Central memory CD8-positive, alpha-beta T cell (primary cell): Measurements from ENCODE around the gene PILRB.

Experiments
- ATAC-seq: fragments of 150-1000 bp; cut with Tn5 transposase; replicated peaks from 2 replicates; pipeline ENCODE4 v1.10.0; 2022; ENCODE audit warnings: mild to moderate bottlenecking, moderate FRiP score, moderate number of reproducible peaks; ENCODE audit not compliant: poor library complexity, severe bottlenecking; ENCODE audit errors: extremely low read depth
- DNase-seq, 2 donors: peaks; one replicate each; pipeline ENCODE4 v3.0.0; 2021; ENCODE audit warnings: low spot score in 2 of 2
- H3K27ac Mint-ChIP-seq: one replicate; pipeline ENCODE4 v1.8.0; 2022; ENCODE audit warnings: low read depth, mild to moderate bottlenecking, moderate library complexity, mixed read lengths
- H3K27me3 Mint-ChIP-seq: one replicate; pipeline ENCODE4 v1.8.0; 2022; ENCODE audit warnings: mixed read lengths
- H3K36me3 Mint-ChIP-seq: one replicate; pipeline ENCODE4 v1.8.0; 2022; ENCODE audit warnings: mild to moderate bottlenecking, moderate library complexity, mixed read lengths; ENCODE audit not compliant: insufficient read depth
- H3K4me1 Mint-ChIP-seq: one replicate; pipeline ENCODE4 v1.8.0; 2022; ENCODE audit warnings: mixed read lengths
- H3K4me3 Mint-ChIP-seq: one replicate; pipeline ENCODE4 v1.8.0; 2022; ENCODE audit warnings: mild to moderate bottlenecking, moderate library complexity, mixed read lengths
- H3K9me3 Mint-ChIP-seq: one replicate; pipeline ENCODE4 v1.8.0; 2022; ENCODE audit warnings: mixed read lengths

The PILRB gene

GRCh38 chr7:100407285-100408180, 49.6 kb downstream of the PILRB start:
- H3K27me3 Mint-ChIP-seq = no peaks in the 10 kb centered on the region
- ATAC-seq = peak; percentile 86
- no peaks in the 10 kb centered on the region for H3K9me3 Mint-ChIP-seq
- peak in 1 of 2 donors; percentile 44 for DNase-seq
- no peaks in the 10 kb centered on the region for H3K36me3 Mint-ChIP-seq
- H3K4me3 Mint-ChIP-seq = no peak overlapping the region
- H3K4me1 Mint-ChIP-seq = no peaks in the 10 kb centered on the region
- no peak overlapping the region for H3K27ac Mint-ChIP-seq

DNA sequence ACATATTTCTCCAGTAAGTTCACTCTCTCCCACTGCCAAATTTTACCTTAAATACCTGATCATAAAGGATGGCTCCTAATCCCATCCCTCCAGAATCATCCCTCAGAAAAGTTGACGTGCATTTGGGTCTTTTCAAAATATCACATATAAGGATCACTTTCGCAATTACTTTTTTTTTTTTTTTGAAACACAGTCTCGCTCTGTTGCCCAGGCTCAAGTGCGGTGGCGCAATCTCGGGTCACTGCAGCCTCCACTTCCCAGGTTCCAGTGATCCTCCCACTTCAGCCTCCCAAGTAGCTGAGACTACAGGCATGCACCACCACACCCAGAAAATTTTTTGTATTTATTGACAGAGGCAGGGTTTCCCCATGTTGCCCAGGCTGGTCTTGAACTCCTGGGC, 53.2 kb downstream of the PILRB start:
- Mint-ChIP-seq H3K4me1 (no peaks in the 10 kb centered on the region), H3K36me3 (no peaks in the 10 kb centered on the region), H3K4me3 (no peak overlapping the region), H3K9me3 (no peaks in the 10 kb centered on the region), H3K27me3 (no peaks in the 10 kb centered on the region), H3K27ac (no peak overlapping the region)
- no peak for DNase-seq
- no peak for ATAC-seq

DNA sequence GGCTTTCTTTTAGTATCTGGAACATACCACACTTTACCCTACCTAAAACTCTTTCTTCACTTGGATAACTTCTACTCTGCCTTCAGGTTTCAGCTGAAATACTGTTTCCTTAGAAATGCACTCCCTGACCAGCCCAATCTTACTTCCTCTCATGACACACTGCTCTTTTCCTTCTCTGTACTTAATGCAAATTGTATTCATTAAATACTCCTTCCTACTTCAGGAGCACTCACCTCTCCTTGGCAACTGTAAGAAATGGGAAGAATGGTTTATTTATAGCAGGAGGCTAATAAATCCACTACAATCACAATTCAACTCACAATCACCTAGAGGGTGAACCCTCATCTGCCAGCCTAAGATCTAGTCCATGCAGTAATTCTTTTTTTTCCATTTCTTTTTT, 55.4 kb downstream of the PILRB start:
- no peaks in the 10 kb centered on the region for H3K36me3 Mint-ChIP-seq
- no peak for DNase-seq
- H3K27ac Mint-ChIP-seq = no peak overlapping the region

DNA sequence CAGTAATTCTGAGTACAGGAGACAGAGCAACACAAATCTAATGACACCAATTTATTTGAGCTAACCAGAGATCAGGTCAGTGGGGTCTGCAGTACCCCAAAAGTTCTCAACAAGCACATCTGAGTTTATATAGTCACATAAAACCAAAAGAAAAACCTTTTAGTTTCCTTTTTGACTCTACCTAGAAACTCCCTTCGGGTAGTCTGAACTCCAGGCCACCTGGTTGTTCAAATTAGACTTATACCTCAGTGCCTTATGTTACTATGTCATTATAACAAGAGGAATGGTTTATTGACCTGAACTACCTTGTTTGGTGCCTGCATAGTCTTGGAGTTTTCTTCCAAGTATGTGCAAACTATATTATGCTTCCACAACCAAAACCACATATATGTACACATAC, 56.0 kb downstream of the PILRB start:
- H3K27me3 Mint-ChIP-seq = no peaks in the 10 kb centered on the region
- DNase-seq = no peak
- no peaks in the 10 kb centered on the region for H3K4me1 Mint-ChIP-seq
- H3K27ac Mint-ChIP-seq = no peak overlapping the region
- H3K9me3 Mint-ChIP-seq = no peaks in the 10 kb centered on the region
- no peak overlapping the region for H3K4me3 Mint-ChIP-seq
- H3K36me3 Mint-ChIP-seq = no peaks in the 10 kb centered on the region
- ATAC-seq = no peak

More for the DNA sequence above, 55.4 kb downstream of the PILRB start:
- Mint-ChIP-seq H3K9me3 (no peaks in the 10 kb centered on the region), H3K27me3 (no peaks in the 10 kb centered on the region), H3K4me1 (no peaks in the 10 kb centered on the region), H3K4me3 (no peak overlapping the region)
- ATAC-seq = no peak

GRCh38 chr7:100415448-100415847, 57.5 kb downstream of the PILRB start:
- DNase-seq = no peak
- no peak for ATAC-seq
- H3K36me3 Mint-ChIP-seq = peaks cover 2% of the 10 kb centered on the region
- no peak overlapping the region for H3K4me3 Mint-ChIP-seq
- H3K4me1 Mint-ChIP-seq = no peaks in the 10 kb centered on the region
- H3K9me3 Mint-ChIP-seq = no peaks in the 10 kb centered on the region
- H3K27ac Mint-ChIP-seq = no peak overlapping the region
- H3K27me3 Mint-ChIP-seq = no peaks in the 10 kb centered on the region
